Left ventricle myocardium inferior (tissue), 1 donor: ENCODE results near the gene NECAB2. TPM values are rescaled to one million over a fixed set of nuclear protein-coding genes. Genes with fewer than 3 reads are reported as not detected.

Experiments
- DNase-seq: peaks from one replicate; pipeline ENCODE4 v3.0.0-alpha.2; 2020
- H3K27ac ChIP-seq: fragments of 200-600 bp; replicated peaks from 2 replicates; pipeline ENCODE4 v1.8.0; 2021
- H3K27me3 ChIP-seq: fragments of 200-600 bp; 2 replicates; pipeline ENCODE4 v1.8.0; 2021; ENCODE audit warnings: low read depth
- H3K36me3 ChIP-seq: fragments of 200-600 bp; 2 replicates; pipeline ENCODE4 v1.8.0; 2021
- H3K4me1 ChIP-seq: fragments of 200-600 bp; 2 replicates; pipeline ENCODE4 v1.8.0; 2021
- H3K4me3 ChIP-seq: fragments of 200-600 bp; 2 replicates; pipeline ENCODE4 v1.8.0; 2021; ENCODE audit warnings: mild to moderate bottlenecking, moderate library complexity
- H3K9me3 ChIP-seq: fragments of 200-600 bp; replicated peaks from 2 replicates; pipeline ENCODE4 v1.8.0; 2021
- intact Hi-C: fragments of 100-400 bp; cut with micrococcal nuclease; formaldehyde crosslinking; loops from one replicate; pipeline ENCODE4 v1.11.0; 2022
- total RNA-seq: library from RNA; stranded (reverse); fragmentation: NEBNext Ultra II Directional; extraction: Animal tissue kit (Norgen Biotek cat#: 25700); gene quantifications from one replicate; pipeline ENCODE4 v1.2.1, GENCODE V29; 2021
- TF ChIP-seq, protein P1 (sequence below): fragments of 200-600 bp; IDR thresholded peaks from 2 replicates; pipeline ENCODE4 v1.8.0; 2021; ENCODE audit warnings: antibody characterized with exemption, mild to moderate bottlenecking, borderline replicate concordance
- donor health status: DM: no; HTN: yes; CAD: no; lungs with severe emphysema.

NECAB2 gene
- total RNA-seq, 1 donor from 2014 or later: 0.69 TPM

DNA sequence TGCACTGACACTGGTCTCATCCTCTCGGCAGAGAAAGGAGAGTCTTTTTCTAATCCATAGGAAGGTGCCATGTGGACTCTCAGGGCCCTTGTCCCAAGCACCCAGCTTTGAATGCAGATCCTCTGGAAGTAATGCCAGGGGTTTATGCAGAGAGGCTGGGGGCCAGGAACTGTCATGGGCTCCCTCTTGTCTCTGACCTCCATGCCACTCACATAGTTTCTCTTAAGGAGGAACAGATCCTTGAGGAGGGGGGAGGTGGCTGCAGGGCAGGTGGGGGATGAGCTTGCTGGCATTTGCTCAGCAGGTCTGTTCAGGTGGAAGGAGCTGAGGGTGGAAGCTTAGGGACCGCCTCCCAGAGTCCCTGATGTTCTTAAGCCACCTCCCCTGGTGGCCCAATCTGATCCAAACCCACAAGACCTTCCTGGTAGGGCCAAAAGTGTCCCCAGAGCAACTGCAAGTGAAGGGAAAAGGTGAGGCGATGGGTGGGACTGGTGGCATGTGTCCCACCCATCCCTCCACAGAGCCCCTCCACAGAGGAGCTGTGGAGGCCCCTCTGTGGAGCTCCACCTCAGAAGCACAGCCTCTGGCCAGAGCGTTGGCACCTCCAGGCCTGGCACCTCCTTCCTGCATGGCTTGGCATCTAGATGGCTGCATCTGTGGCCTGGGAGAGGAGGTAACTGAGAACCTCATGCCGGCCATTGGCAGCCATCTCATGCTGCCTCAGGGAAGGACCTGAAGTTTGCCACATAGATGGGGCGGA lies 9.2 kb downstream of the NECAB2 start:
- TF ChIP-seq, protein P1, sequence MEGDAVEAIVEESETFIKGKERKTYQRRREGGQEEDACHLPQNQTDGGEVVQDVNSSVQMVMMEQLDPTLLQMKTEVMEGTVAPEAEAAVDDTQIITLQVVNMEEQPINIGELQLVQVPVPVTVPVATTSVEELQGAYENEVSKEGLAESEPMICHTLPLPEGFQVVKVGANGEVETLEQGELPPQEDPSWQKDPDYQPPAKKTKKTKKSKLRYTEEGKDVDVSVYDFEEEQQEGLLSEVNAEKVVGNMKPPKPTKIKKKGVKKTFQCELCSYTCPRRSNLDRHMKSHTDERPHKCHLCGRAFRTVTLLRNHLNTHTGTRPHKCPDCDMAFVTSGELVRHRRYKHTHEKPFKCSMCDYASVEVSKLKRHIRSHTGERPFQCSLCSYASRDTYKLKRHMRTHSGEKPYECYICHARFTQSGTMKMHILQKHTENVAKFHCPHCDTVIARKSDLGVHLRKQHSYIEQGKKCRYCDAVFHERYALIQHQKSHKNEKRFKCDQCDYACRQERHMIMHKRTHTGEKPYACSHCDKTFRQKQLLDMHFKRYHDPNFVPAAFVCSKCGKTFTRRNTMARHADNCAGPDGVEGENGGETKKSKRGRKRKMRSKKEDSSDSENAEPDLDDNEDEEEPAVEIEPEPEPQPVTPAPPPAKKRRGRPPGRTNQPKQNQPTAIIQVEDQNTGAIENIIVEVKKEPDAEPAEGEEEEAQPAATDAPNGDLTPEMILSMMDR: no peak
- Histone ChIP-seq H3K4me3 (no peak overlapping the region), H3K27ac (no peak overlapping the region), H3K4me1 (no peaks in the 10 kb centered on the region), H3K9me3 (peaks cover 14% of the 10 kb centered on the region), H3K27me3 (no peaks in the 10 kb centered on the region), H3K36me3 (no peaks in the 10 kb centered on the region)
- DNase-seq: no peak
- intact Hi-C loops: no loop called here

DNA sequence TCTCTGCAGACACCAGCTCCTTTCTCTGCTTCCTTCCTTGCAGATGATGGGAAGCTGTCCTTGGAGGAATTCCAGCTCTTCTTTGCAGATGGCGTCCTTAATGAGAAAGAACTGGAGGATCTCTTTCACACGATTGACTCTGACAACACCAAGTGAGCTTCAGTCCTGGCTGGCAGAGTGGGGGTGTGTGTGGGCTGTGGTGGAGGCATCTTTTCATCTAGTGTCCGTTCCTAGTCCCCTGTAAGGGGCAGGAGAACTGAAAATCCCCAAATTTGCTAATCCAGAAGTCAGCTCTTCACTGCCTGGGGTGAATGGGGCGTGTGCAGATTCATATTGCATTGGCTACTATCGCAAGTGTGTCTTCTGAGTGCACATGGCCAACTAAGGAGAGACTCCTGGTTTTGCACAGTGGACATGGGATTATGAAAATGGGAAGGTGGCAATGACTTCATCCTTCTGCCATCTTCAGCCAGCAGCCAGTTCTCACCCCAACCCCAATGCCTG lies 10.4 kb downstream of the NECAB2 start:
- TF ChIP-seq, protein P1: no peak
- Histone ChIP-seq H3K27ac (no peak overlapping the region), H3K36me3 (no peaks in the 10 kb centered on the region), H3K9me3 (peaks cover 16% of the 10 kb centered on the region), H3K4me3 (no peak overlapping the region), H3K4me1 (no peaks in the 10 kb centered on the region), H3K27me3 (no peaks in the 10 kb centered on the region)
- intact Hi-C loops: no loop called here
- no peak for DNase-seq

GRCh38 chr16:83979441-83979840 lies 11.4 kb downstream of the NECAB2 start:
- H3K4me3 ChIP-seq: no peak overlapping the region
- TF ChIP-seq, protein P1: no peak
- H3K36me3 ChIP-seq: no peaks in the 10 kb centered on the region
- H3K9me3 ChIP-seq: peaks cover 16% of the 10 kb centered on the region
- no peaks in the 10 kb centered on the region for H3K27me3 ChIP-seq
- H3K27ac ChIP-seq: no peak overlapping the region
- intact Hi-C loops: no loop called here
- H3K4me1 ChIP-seq: no peaks in the 10 kb centered on the region
- no peak for DNase-seq

GRCh38 chr16:83980794-83981193 lies 12.8 kb downstream of the NECAB2 start:
- TF ChIP-seq, protein P1: no peak
- Histone ChIP-seq H3K36me3 (no peaks in the 10 kb centered on the region), H3K27me3 (no peaks in the 10 kb centered on the region), H3K4me1 (no peaks in the 10 kb centered on the region), H3K9me3 (peaks cover 16% of the 10 kb centered on the region), H3K27ac (no peak overlapping the region), H3K4me3 (no peak overlapping the region)
- intact Hi-C loops: no loop called here
- DNase-seq: no peak

DNA sequence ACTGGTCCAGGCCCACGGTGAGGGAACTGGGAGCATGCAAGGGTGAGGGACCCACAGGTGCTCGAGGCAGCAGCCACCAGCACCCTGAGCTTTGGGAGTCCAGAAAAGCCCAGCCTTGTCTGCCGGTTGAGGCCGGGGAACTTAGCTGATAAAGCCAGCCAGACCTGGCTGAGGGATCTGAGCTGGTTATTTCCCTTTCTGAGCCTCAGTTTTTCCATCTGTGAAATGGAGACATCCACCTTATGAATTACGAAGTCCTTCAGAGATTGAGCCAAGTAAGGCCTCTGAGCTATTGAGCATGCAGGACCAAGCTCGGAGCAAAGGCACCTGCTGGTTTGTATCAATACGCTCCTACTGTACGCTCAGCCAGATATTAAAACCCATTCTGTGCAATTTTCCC lies 13.8 kb downstream of the NECAB2 start:
- TF ChIP-seq, protein P1: no peak
- H3K27ac ChIP-seq: no peak overlapping the region
- H3K9me3 ChIP-seq: peaks cover 16% of the 10 kb centered on the region
- H3K36me3 ChIP-seq: no peaks in the 10 kb centered on the region
- H3K4me3 ChIP-seq: no peak overlapping the region
- intact Hi-C loops: no loop called here
- no peaks in the 10 kb centered on the region for H3K4me1 ChIP-seq
- DNase-seq: no peak
- no peaks in the 10 kb centered on the region for H3K27me3 ChIP-seq
